HepG2 (cell line): ENCODE data around the gene CAT. TPM values are rescaled to one million over a fixed set of nuclear protein-coding genes. Genes with fewer than 3 reads are reported as not detected.

Experiments
- ATF1 ChIP-seq: IDR thresholded peaks from 2 replicates; pipeline ENCODE4 v1.6.1; 2016; ENCODE audit warnings: mild to moderate bottlenecking, control low read depth
- BRD4 ChIP-seq: sonication (generic); formaldehyde crosslinking; IDR thresholded peaks from 2 replicates; pipeline ENCODE4 v1.4.0; 2020; ENCODE audit warnings: missing genetic modification reagents
- EP300 ChIP-seq, 3 experiments: sonication (generic) in 1 of 3; formaldehyde crosslinking in 1 of 3; IDR thresholded peaks; 2 replicates each; pipeline versions ENCODE4 v1.5.1 to v1.6.1; 2011 to 2020; ENCODE audit warnings: low read depth in 2 of 3, low read length in 2 of 3, borderline replicate concordance in 1 of 3, improper control_type of control experiment in 1 of 3, mild to moderate bottlenecking in 1 of 3, missing genetic modification reagents in 1 of 3, moderate library complexity in 1 of 3
- ISL2 ChIP-seq: sonication (generic); formaldehyde crosslinking; IDR thresholded peaks from 2 replicates; pipeline ENCODE4 v1.5.0; 2020; ENCODE audit warnings: missing genetic modification reagents
- MEIS1 ChIP-seq: sonication (generic); formaldehyde crosslinking; IDR thresholded peaks from 2 replicates; pipeline ENCODE4 v1.9.0; 2021; ENCODE audit warnings: mild to moderate bottlenecking, missing genetic modification reagents, moderate library complexity, borderline replicate concordance
- MYNN ChIP-seq: sonication (generic); formaldehyde crosslinking; IDR thresholded peaks from 2 replicates; pipeline ENCODE4 v1.4.0; 2020; ENCODE audit warnings: mild to moderate bottlenecking, low read depth, missing genetic modification reagents
- NFKBIZ ChIP-seq: IDR thresholded peaks from 2 replicates; pipeline ENCODE4 v1.6.1; 2018; ENCODE audit warnings: missing genetic modification reagents, missing compliant biosample characterization
- ZBTB7B ChIP-seq: sonication (generic); formaldehyde crosslinking; IDR thresholded peaks from 2 replicates; pipeline ENCODE4 v1.4.0; 2020; ENCODE audit warnings: missing genetic modification reagents
- ZNF282 ChIP-seq: fragments of 450-650 bp; IDR thresholded peaks from 2 replicates; pipeline ENCODE4 v1.6.1; 2018; ENCODE audit not compliant: partially characterized antibody
- ZNF333 ChIP-seq: sonication (generic); formaldehyde crosslinking; IDR thresholded peaks from 2 replicates; pipeline ENCODE4 v1.4.0; 2020; ENCODE audit warnings: mild to moderate bottlenecking, missing genetic modification reagents, borderline replicate concordance
- ZNF709 ChIP-seq: sonication (generic); formaldehyde crosslinking; IDR thresholded peaks from 2 replicates; pipeline ENCODE4 v1.5.0; 2020; ENCODE audit warnings: mild to moderate bottlenecking, missing genetic modification reagents
- ZNF768 ChIP-seq: sonication (generic); formaldehyde crosslinking; IDR thresholded peaks from 2 replicates; pipeline ENCODE4 v1.4.0; 2020; ENCODE audit warnings: missing genetic modification reagents
- polyA plus RNA-seq, 8 experiments: library from polyadenylated mRNA; depleted of rRNA in 3 of 8; stranded (reverse) in 7 of 8; unstranded in 1 of 8; fragments of >200 nt; fragmentation: Illumina TruSeq in 4 of 8; extraction: Trizol in 4 of 8; gene quantifications; 2 replicates each; pipeline versions ENCODE4 v1.2.1 to v1.2.3, GENCODE V29; 2011 to 2016; ENCODE audit warnings: low read depth in 4 of 8, missing spikeins in 1 of 8, mixed read lengths in 1 of 8; ENCODE audit not compliant: insufficient read depth in 1 of 8
- total RNA-seq, 5 experiments: library from RNA; depleted of rRNA; stranded (reverse); fragments of >200 nt; fragmentation: Illumina TruSeq; extraction: Trizol; gene quantifications; 2 replicates each; pipeline ENCODE4 v1.2.3, GENCODE V29; 2016; ENCODE audit warnings: low read depth in 1 of 5
- TF ChIP-seq, protein P1 (sequence below): conservative IDR thresholded peaks from 2 replicates; pipeline ENCODE4 v1.6.1; 2018; ENCODE audit warnings: missing genetic modification reagents
- TF ChIP-seq, protein P2 (sequence below): sonication (generic); formaldehyde crosslinking; IDR thresholded peaks from 2 replicates; pipeline ENCODE4 v1.8.1; 2023; ENCODE audit warnings: missing genetic modification reagents, inconsistent platforms, borderline replicate concordance
- TF ChIP-seq, protein P3 (sequence below): sonication (generic); formaldehyde crosslinking; IDR thresholded peaks from 2 replicates; pipeline ENCODE4 v1.5.0; 2020; ENCODE audit warnings: mild to moderate bottlenecking, missing genetic modification reagents, borderline replicate concordance
- TF ChIP-seq, protein P4 (sequence below): sonication (generic); formaldehyde crosslinking; IDR thresholded peaks from 2 replicates; pipeline ENCODE4 v1.9.0; 2021; ENCODE audit warnings: missing genetic modification reagents, borderline replicate concordance

CAT gene
- total and polyA plus RNA-seq, 2 of the 13 experiments (the other 11 are each of a cell fraction or from before 2014, with no cell fraction given): 107 to 136 TPM

DNA sequence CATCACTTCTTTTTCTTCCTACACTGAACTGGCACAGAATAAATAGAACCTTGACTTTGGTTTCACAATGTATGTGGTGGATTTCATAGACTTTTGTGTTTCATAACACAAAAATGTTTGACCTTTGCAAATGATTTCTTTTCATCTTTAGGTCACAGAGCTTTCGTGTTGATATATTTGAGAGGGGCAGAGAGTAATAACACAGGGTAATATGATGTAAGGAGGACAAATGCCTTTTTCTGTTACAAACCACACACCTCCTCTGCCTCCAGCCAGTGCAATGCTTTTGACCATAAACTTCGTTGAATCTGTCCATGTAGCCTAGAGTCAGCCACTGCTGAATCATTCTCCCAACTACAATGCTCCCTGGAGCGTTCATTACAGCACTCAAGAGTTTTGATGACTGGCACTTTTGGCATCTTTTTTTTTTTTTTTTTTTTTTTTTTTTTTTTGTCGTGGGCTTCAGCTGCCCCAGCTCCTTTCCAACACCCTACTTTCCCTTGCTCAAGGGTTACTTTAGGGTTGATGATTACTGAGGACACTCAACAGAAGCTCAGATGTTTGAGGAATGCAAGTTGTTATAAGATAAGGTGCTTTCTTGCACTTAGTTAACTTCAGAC lies 11.4 kb upstream of the CAT start (continued):
- TF ChIP-seq, protein P1, sequence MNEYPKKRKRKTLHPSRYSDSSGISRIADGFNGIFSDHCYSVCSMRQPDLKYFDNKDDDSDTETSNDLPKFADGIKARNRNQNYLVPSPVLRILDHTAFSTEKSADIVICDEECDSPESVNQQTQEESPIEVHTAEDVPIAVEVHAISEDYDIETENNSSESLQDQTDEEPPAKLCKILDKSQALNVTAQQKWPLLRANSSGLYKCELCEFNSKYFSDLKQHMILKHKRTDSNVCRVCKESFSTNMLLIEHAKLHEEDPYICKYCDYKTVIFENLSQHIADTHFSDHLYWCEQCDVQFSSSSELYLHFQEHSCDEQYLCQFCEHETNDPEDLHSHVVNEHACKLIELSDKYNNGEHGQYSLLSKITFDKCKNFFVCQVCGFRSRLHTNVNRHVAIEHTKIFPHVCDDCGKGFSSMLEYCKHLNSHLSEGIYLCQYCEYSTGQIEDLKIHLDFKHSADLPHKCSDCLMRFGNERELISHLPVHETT: 0 out of 2 replicates have a peak, but pooled peaks have one; percentile 35
- TF ChIP-seq, protein P2, sequence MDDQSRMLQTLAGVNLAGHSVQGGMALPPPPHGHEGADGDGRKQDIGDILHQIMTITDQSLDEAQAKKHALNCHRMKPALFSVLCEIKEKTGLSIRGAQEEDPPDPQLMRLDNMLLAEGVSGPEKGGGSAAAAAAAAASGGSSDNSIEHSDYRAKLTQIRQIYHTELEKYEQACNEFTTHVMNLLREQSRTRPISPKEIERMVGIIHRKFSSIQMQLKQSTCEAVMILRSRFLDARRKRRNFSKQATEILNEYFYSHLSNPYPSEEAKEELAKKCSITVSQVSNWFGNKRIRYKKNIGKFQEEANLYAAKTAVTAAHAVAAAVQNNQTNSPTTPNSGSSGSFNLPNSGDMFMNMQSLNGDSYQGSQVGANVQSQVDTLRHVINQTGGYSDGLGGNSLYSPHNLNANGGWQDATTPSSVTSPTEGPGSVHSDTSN (CRISPR knock-in tag): no peak
- TF ChIP-seq ATF1 (peak; percentile 76), ZBTB7B (CRISPR knock-in tag) (no peak), MEIS1 (no peak), MYNN (CRISPR knock-in tag) (no peak), ZNF333 (CRISPR knock-in tag) (no peak), ZNF709 (CRISPR knock-in tag) (no peak), BRD4 (no peak), NFKBIZ (no peak), ISL2 (CRISPR knock-in tag) (peak; percentile 90), EP300 (IDR thresholded peaks at IDR 0.05; ENCODE audit: low read depth in 2 of 2, low read length in 2 of 2) (peak; percentile 43 to 94), EP300 (CRISPR knock-in tag; IDR thresholded peaks at IDR 0.05; ENCODE audit: borderline replicate concordance) (peak; percentile 84), ZNF768 (no peak), ZNF282 (no peak)
- TF ChIP-seq, protein P3, sequence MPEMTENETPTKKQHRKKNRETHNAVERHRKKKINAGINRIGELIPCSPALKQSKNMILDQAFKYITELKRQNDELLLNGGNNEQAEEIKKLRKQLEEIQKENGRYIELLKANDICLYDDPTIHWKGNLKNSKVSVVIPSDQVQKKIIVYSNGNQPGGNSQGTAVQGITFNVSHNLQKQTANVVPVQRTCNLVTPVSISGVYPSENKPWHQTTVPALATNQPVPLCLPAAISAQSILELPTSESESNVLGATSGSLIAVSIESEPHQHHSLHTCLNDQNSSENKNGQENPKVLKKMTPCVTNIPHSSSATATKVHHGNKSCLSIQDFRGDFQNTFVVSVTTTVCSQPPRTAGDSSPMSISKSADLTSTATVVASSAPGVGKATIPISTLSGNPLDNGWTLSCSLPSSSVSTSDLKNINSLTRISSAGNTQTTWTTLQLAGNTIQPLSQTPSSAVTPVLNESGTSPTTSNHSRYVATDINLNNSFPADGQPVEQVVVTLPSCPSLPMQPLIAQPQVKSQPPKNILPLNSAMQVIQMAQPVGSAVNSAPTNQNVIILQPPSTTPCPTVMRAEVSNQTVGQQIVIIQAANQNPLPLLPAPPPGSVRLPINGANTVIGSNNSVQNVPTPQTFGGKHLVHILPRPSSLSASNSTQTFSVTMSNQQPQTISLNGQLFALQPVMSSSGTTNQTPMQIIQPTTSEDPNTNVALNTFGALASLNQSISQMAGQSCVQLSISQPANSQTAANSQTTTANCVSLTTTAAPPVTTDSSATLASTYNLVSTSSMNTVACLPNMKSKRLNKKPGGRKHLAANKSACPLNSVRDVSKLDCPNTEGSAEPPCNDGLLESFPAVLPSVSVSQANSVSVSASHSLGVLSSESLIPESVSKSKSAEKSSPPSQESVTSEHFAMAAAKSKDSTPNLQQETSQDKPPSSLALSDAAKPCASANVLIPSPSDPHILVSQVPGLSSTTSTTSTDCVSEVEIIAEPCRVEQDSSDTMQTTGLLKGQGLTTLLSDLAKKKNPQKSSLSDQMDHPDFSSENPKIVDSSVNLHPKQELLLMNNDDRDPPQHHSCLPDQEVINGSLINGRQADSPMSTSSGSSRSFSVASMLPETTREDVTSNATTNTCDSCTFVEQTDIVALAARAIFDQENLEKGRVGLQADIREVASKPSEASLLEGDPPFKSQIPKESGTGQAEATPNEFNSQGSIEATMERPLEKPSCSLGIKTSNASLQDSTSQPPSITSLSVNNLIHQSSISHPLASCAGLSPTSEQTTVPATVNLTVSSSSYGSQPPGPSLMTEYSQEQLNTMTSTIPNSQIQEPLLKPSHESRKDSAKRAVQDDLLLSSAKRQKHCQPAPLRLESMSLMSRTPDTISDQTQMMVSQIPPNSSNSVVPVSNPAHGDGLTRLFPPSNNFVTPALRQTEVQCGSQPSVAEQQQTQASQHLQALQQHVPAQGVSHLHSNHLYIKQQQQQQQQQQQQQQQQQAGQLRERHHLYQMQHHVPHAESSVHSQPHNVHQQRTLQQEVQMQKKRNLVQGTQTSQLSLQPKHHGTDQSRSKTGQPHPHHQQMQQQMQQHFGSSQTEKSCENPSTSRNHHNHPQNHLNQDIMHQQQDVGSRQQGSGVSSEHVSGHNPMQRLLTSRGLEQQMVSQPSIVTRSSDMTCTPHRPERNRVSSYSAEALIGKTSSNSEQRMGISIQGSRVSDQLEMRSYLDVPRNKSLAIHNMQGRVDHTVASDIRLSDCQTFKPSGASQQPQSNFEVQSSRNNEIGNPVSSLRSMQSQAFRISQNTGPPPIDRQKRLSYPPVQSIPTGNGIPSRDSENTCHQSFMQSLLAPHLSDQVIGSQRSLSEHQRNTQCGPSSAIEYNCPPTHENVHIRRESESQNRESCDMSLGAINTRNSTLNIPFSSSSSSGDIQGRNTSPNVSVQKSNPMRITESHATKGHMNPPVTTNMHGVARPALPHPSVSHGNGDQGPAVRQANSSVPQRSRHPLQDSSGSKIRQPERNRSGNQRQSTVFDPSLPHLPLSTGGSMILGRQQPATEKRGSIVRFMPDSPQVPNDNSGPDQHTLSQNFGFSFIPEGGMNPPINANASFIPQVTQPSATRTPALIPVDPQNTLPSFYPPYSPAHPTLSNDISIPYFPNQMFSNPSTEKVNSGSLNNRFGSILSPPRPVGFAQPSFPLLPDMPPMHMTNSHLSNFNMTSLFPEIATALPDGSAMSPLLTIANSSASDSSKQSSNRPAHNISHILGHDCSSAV (CRISPR knock-in tag): no peak
- TF ChIP-seq, protein P4, sequence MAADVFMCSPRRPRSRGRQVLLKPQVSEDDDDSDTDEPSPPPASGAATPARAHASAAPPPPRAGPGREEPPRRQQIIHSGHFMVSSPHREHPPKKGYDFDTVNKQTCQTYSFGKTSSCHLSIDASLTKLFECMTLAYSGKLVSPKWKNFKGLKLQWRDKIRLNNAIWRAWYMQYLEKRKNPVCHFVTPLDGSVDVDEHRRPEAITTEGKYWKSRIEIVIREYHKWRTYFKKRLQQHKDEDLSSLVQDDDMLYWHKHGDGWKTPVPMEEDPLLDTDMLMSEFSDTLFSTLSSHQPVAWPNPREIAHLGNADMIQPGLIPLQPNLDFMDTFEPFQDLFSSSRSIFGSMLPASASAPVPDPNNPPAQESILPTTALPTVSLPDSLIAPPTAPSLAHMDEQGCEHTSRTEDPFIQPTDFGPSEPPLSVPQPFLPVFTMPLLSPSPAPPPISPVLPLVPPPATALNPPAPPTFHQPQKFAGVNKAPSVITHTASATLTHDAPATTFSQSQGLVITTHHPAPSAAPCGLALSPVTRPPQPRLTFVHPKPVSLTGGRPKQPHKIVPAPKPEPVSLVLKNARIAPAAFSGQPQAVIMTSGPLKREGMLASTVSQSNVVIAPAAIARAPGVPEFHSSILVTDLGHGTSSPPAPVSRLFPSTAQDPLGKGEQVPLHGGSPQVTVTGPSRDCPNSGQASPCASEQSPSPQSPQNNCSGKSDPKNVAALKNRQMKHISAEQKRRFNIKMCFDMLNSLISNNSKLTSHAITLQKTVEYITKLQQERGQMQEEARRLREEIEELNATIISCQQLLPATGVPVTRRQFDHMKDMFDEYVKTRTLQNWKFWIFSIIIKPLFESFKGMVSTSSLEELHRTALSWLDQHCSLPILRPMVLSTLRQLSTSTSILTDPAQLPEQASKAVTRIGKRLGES (CRISPR knock-in tag): no peak
